ENCODE results near the gene PIK3R6. TPM values are rescaled to one million over a fixed set of nuclear protein-coding genes. Genes with fewer than 3 reads are reported as not detected.

The PIK3R6 gene
- total RNA-seq, 4 donors from 2014 or later = 0.88 to 14.9 (median 2.8) TPM

DNA sequence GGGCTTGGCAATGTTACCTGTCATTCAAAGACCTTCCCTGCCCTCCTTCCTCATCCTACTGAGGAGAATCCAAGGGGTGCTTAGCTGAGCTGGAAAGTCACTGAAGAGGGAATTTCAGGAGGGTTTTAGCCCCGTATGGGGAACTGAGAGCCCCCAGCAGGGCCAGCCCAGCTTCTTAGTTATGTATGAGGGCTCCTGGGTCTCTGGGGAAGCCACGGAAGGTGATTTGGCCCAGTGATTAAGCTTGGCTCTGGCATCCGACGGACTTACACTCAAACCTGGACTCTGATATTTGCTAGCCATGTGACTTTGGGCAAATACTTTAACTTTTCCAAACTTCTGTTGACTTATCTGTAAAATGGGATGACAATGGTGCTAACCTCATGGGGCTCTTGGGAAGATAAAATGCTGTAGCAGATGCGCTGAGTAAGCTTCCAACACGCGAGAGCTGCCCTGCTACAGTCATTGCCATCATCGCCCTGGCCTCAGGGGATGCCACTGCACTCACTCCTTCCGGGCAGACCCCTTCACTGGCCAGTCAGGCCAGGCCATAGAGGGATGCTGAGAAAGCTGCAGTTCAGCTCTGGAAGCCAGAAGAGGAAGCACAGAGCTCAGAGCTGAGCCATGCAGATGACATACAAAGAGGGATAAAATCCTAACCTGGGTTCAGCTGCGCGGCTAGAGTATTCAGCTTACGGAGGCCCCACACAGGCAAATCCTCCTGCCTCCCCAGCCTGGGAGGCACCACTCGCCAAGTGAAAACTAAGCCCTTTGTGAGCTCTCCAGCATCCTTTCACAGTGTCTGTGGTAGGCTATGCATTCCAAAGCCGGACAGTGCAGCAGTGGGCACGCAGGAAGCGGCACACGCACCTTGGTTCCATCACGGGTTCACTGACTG lies 44.9 kb upstream of the PIK3R6 start:
- peaks cover 0 to 4% (median 0%) of the 10 kb centered on the region in 4 donors for H3K4me1 ChIP-seq
- TF ChIP-seq, protein P1, sequence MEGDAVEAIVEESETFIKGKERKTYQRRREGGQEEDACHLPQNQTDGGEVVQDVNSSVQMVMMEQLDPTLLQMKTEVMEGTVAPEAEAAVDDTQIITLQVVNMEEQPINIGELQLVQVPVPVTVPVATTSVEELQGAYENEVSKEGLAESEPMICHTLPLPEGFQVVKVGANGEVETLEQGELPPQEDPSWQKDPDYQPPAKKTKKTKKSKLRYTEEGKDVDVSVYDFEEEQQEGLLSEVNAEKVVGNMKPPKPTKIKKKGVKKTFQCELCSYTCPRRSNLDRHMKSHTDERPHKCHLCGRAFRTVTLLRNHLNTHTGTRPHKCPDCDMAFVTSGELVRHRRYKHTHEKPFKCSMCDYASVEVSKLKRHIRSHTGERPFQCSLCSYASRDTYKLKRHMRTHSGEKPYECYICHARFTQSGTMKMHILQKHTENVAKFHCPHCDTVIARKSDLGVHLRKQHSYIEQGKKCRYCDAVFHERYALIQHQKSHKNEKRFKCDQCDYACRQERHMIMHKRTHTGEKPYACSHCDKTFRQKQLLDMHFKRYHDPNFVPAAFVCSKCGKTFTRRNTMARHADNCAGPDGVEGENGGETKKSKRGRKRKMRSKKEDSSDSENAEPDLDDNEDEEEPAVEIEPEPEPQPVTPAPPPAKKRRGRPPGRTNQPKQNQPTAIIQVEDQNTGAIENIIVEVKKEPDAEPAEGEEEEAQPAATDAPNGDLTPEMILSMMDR (IDR thresholded peaks at IDR 0.05) = no peak
- no peak for TF ChIP-seq POLR2A (IDR thresholded peaks at IDR 0.05)
- H3K36me3 ChIP-seq = no peaks in the 10 kb centered on the region
- H3K27me3 ChIP-seq = no peaks in the 10 kb centered on the region
- no peak for DNase-seq
- no peaks in the 10 kb centered on the region for H3K9me3 ChIP-seq
- H3K4me3 ChIP-seq = no peak overlapping the region
- no peak overlapping the region for H3K27ac ChIP-seq

DNA sequence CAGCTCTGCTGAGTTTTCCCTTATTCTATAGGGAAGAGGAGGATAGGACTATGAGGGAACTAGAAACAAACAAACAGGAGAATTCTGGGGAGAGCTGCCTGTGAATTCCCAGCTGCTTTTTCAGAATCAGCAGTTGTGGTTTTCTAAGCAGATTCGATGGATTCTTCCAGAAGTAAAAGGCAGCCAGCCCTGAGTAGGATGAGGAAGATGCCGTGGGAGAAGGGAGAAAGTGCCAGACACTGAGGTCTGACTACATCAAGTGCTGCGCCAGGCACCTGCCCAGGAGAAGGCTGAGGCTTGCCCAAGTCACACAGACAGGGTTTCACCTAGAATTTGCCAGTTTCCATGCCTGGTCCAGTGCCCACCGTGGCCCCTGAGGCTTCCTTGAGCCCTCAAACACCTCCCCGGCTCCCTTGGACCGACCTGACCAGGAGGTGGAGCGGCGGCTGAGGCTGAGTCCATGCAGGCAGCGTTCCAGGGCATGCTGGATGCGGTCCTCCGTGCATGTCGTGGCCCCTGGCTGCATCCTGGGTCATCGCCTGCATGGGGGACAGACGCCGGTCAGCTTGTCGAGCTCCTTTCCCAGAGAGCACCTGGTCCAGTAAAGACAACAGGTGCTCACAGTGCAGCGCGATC lies 43.6 kb upstream of the PIK3R6 start:
- TF ChIP-seq, protein P1 (IDR thresholded peaks at IDR 0.05) = no peak
- TF ChIP-seq POLR2A (IDR thresholded peaks at IDR 0.05) = no peak
- H3K9me3 ChIP-seq = no peaks in the 10 kb centered on the region
- no peak overlapping the region for H3K27ac ChIP-seq
- H3K4me3 ChIP-seq = no peak overlapping the region
- no peak for DNase-seq
- no peaks in the 10 kb centered on the region for H3K36me3 ChIP-seq
- no peaks in the 10 kb centered on the region for H3K27me3 ChIP-seq
- peaks cover 0 to 4% (median 0%) of the 10 kb centered on the region in 4 donors for H3K4me1 ChIP-seq

DNA sequence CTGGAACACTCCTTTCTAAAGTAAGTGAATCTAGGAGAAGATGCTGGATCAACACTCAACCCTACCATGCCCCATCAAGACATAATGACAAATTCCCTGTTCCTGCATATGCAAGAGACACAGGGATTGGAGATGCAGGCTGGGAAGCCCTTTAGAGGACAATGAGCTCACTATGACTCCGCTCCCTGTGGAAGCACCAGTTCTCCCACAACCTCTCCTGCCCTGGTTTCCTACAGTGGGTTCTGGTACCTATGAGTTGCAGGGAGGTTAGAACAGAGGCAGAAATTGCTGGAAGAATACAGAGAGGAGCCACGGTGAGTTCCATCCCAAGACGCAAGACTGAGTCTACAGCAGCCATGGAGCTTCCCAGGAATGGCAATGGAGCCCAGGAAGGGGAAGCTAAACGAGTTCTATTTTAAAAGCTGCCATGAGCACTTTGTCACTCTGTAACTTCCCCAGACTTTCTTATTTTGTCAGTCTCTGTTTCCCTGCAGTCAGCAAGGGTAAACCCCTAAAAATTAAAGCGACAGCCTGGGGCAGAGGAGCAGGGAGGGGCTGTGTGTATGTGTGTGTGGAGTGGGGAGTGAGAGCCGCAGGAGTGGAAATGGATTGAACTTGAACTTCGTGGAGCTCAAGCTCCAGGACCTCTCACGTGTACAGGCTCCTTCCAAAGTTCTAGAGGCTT lies 42.3 kb upstream of the PIK3R6 start:
- peaks cover 0 to 4% (median 0%) of the 10 kb centered on the region in 4 donors for H3K4me1 ChIP-seq
- no peak overlapping the region for H3K27ac ChIP-seq
- DNase-seq = no peak
- H3K36me3 ChIP-seq = no peaks in the 10 kb centered on the region
- no peak for TF ChIP-seq POLR2A (IDR thresholded peaks at IDR 0.05)
- TF ChIP-seq, protein P1 (IDR thresholded peaks at IDR 0.05) = no peak
- no peaks in the 10 kb centered on the region for H3K27me3 ChIP-seq
- H3K4me3 ChIP-seq = no peak overlapping the region
- H3K9me3 ChIP-seq = no peaks in the 10 kb centered on the region

DNA sequence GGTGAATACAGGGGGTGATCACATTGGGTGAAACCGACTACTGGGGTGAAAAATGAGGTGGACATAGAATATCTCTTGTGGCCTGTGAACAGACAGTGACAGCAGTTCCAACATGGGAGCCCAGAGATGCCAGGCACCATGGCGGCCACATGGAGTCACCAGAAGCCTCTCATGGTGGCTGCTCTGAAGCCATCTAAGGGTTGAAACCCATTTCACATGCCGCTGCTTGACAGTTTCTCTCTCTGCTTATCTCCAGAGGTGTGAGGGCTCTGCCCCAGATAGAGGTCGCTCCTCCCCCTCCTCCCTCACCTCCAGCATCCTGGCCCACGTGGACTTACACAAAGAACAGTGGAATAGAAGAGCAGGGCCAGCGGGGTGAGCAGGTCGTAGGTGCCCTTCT lies 37.9 kb upstream of the PIK3R6 start:
- Histone ChIP-seq H3K27ac (no peak overlapping the region), H3K9me3 (no peaks in the 10 kb centered on the region)
- no peak for TF ChIP-seq POLR2A (IDR thresholded peaks at IDR 0.05)
- TF ChIP-seq, protein P1 (IDR thresholded peaks at IDR 0.05) = no peak

DNA sequence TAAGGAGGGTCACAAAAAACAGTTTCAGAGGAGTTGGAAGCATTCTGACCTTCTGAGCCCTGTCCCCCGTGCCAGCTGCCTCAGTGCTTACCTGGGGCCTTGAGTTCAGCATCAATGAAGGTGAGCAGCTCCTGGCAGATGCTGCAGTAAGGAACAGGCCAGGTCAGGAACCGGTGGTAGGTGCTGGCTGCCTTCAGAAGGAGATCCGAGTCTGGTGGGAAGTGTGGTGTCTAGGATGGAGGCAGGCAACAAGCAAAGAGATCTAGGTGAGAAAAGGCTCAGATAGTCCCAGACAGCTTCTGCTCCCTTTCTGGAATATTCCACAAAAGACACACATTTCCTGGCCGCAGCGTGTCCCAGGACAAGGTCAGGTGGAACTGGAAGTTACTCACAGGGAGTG lies 37.2 kb upstream of the PIK3R6 start:
- peak in 1 of 3 donors; percentile 8 for DNase-seq
- Histone ChIP-seq H3K36me3 (no peaks in the 10 kb centered on the region), H3K9me3 (no peaks in the 10 kb centered on the region), H3K4me3 (no peak overlapping the region), H3K4me1 (peaks cover 0 to 8% (median under 1%) of the 10 kb centered on the region in 4 donors), H3K27me3 (no peaks in the 10 kb centered on the region), H3K27ac (no peak overlapping the region)
- TF ChIP-seq POLR2A (IDR thresholded peaks at IDR 0.05) = no peak

More for the DNA sequence above, 37.9 kb upstream of the PIK3R6 start:
- Histone ChIP-seq H3K4me1 (peaks cover 0 to 6% (median 0%) of the 10 kb centered on the region in 4 donors), H3K27me3 (no peaks in the 10 kb centered on the region), H3K4me3 (no peak overlapping the region), H3K36me3 (no peaks in the 10 kb centered on the region)
- peak in 1 of 3 donors; percentile 10 for DNase-seq
